HCT116 (cell line): ENCODE measurements around the gene SCN2B. TPM values are rescaled to one million over a fixed set of nuclear protein-coding genes. Genes with fewer than 3 reads are reported as not detected.

ENCODE experiments used
- ATAC-seq: fragments of 200-7000 bp; cut with Tn5 transposase; 2 replicates; pipeline ENCODE4 v1.9.1; 2020; ENCODE audit warnings: mild to moderate bottlenecking, moderate library complexity
- BruUV-seq: library from RNA; stranded (reverse); fragments of 400-500 nt; replicated peaks from 2 replicates; lab custom pipeline; 2021; lab: Mats Ljungman, UMichigan
- CTCF ChIA-PET: fragments of 300-600 bp; sonication (Branson Sonifier 250); formaldehyde crosslinking; loops from one replicate; lab custom pipeline; 2021; ENCODE audit warnings: antibody characterized with exemption; lab: Charles Lee
- POLR2A ChIA-PET: fragments of 300-600, 350-600 bp; sonication (Branson Sonifier 250); formaldehyde crosslinking; loops from one replicate; lab custom pipeline; 2021; ENCODE audit warnings: antibody characterized with exemption; lab: Charles Lee
- RAD21 ChIA-PET, 2 experiments: fragments of 300-600 bp; sonication (Branson Sonifier 250); formaldehyde crosslinking; loops; one replicate each; lab custom pipeline; 2023; ENCODE audit warnings: low total read pairs in 2 of 2; ENCODE audit not compliant: uncharacterized antibody in 2 of 2, unreplicated experiment in 2 of 2, low non-redundant PET in 1 of 2; lab: Charles Lee
- DNase-seq: peaks from one replicate; pipeline ENCODE4 v3.0.0-alpha.2; 2010; ENCODE audit warnings: low read depth, low spot score
- H2AFZ ChIP-seq: fragments of 200-600 bp; shearing (Covaris generic), sonication (generic); 2 replicates; pipeline ENCODE4 v1.6.1; 2017; ENCODE audit warnings: low read depth, mixed run types, mixed read lengths, antibody characterized with exemption, low read length; ENCODE audit not compliant: poor library complexity, severe bottlenecking
- H3K27ac ChIP-seq: 2 replicates; pipeline ENCODE4 v1.5.1; 2012; ENCODE audit warnings: low read depth, low read length
- H3K27me3 ChIP-seq: fragments of 200-600 bp; sonication (generic); 2 replicates; pipeline ENCODE4 v1.6.1; 2016; ENCODE audit warnings: mixed run types, low read length, mixed read lengths; ENCODE audit not compliant: insufficient read depth
- H3K36me3 ChIP-seq, 2 experiments: fragments of 200-500 bp in 1 of 2; fragments of 200-600 bp in 1 of 2; sonication (Bioruptor generic) in 1 of 2; sonication (generic) in 1 of 2; 2 replicates each; pipeline versions ENCODE4 v1.5.1 to v1.6.1; 2014 to 2016; ENCODE audit warnings: low read length in 2 of 2, inconsistent platforms in 1 of 2, mixed read lengths in 1 of 2, mixed run types in 1 of 2; ENCODE audit not compliant: insufficient read depth in 2 of 2, control insufficient read depth in 1 of 2
- H3K4me1 ChIP-seq, 2 experiments: fragments of 200-600 bp in 1 of 2; sonication (generic) in 1 of 2; 2 replicates each; pipeline versions ENCODE4 v1.5.1 to v1.6.1; 2012 to 2017; ENCODE audit warnings: low read length in 2 of 2, inconsistent platforms in 1 of 2, mild to moderate bottlenecking in 1 of 2, mixed read lengths in 1 of 2, mixed run types in 1 of 2, moderate library complexity in 1 of 2; ENCODE audit not compliant: insufficient read depth in 2 of 2, control insufficient read depth in 1 of 2
- H3K4me2 ChIP-seq: fragments of 200-600 bp; sonication (generic); 2 replicates; pipeline ENCODE4 v1.6.1; 2017; ENCODE audit warnings: mixed run types, low read length, mixed read lengths
- H3K4me3 ChIP-seq, 2 experiments: fragments of 200-600 bp in 1 of 2; sonication (generic) in 1 of 2; replicated peaks in 1 of 2; 2 replicates each; pipeline ENCODE4 v1.5.1; 2011 to 2016; ENCODE audit warnings: low read length in 2 of 2, control low read depth in 1 of 2, low read depth in 1 of 2, mild to moderate bottlenecking in 1 of 2, mixed read lengths in 1 of 2, mixed run types in 1 of 2
- H3K79me2 ChIP-seq: fragments of 200-600 bp; sonication (generic); 2 replicates; pipeline ENCODE4 v1.6.1; 2017; ENCODE audit warnings: mild to moderate bottlenecking, mixed run types, low read length, moderate library complexity, mixed read lengths; ENCODE audit not compliant: insufficient read depth
- H3K9ac ChIP-seq: fragments of 200-600 bp; sonication (generic); 2 replicates; pipeline ENCODE4 v1.6.1; 2016; ENCODE audit warnings: low read length, mixed read lengths
- H3K9me2 ChIP-seq: fragments of 200-600 bp; sonication (generic), shearing (Covaris generic); 2 replicates; pipeline ENCODE4 v1.6.1; 2017; ENCODE audit warnings: mixed run types, mild to moderate bottlenecking, moderate library complexity; ENCODE audit not compliant: insufficient read depth
- H3K9me3 ChIP-seq, 2 experiments: fragments of 200-500 bp in 1 of 2; fragments of 200-600 bp in 1 of 2; sonication (Bioruptor generic) in 1 of 2; sonication (generic) in 1 of 2; 2 replicates each; pipeline ENCODE4 v1.6.1; 2014 to 2017; ENCODE audit warnings: low read length in 2 of 2, mixed read lengths in 2 of 2, inconsistent platforms in 1 of 2, low read depth in 1 of 2, mild to moderate bottlenecking in 1 of 2, mixed run types in 1 of 2, moderate library complexity in 1 of 2; ENCODE audit not compliant: control insufficient read depth in 1 of 2, insufficient read depth in 1 of 2
- H4K20me1 ChIP-seq: fragments of 200-600 bp; sonication (generic), shearing (Covaris generic); 2 replicates; pipeline ENCODE4 v1.6.1; 2017; ENCODE audit warnings: mixed run types, mild to moderate bottlenecking, moderate library complexity; ENCODE audit not compliant: insufficient read depth
- CBX3 ChIP-seq: IDR thresholded peaks from 2 replicates; pipeline ENCODE4 v1.6.1; 2012; ENCODE audit warnings: low read depth
- CTCF ChIP-seq, 3 experiments: fragments of 200-600 bp in 1 of 3; sonication (generic) in 1 of 3; IDR thresholded peaks in 2 of 3; conservative IDR thresholded peaks in 1 of 3; 2 replicates each; pipeline ENCODE4 v1.5.1; 2012 to 2017; ENCODE audit warnings: low read depth in 2 of 3, low read length in 2 of 3, antibody characterized with exemption in 1 of 3, borderline replicate concordance in 1 of 3, control low read depth in 1 of 3, mild to moderate bottlenecking in 1 of 3, mixed read lengths in 1 of 3, mixed run types in 1 of 3, moderate library complexity in 1 of 3; ENCODE audit not compliant: insufficient read depth in 1 of 3
- EGR1 ChIP-seq: IDR thresholded peaks from 2 replicates; pipeline ENCODE4 v1.6.1; 2012; ENCODE audit warnings: low read depth
- ELF1 ChIP-seq: IDR thresholded peaks from 2 replicates; pipeline ENCODE4 v1.6.1; 2012; ENCODE audit warnings: low read depth, borderline replicate concordance
- EZH2 ChIP-seq: fragments of 200-600 bp; sonication (generic); IDR thresholded peaks from 2 replicates; pipeline ENCODE4 v1.6.1; 2017; ENCODE audit warnings: antibody characterized with exemption, mixed run types
- EZH2phosphoT487 ChIP-seq: fragments of 200-600 bp; IDR thresholded peaks from 2 replicates; pipeline ENCODE4 v1.6.1; 2018; ENCODE audit warnings: antibody characterized with exemption, borderline replicate concordance
- MAX ChIP-seq: IDR thresholded peaks from 2 replicates; pipeline ENCODE4 v1.6.1; 2012
- POLR2A ChIP-seq: IDR thresholded peaks from 2 replicates; pipeline ENCODE4 v1.7.0; 2011; ENCODE audit warnings: borderline replicate concordance; ENCODE audit not compliant: insufficient read depth, insufficient read length; ENCODE audit errors: extremely low read depth
- RAD21 ChIP-seq: IDR thresholded peaks from 2 replicates; pipeline ENCODE4 v1.6.1; 2012; ENCODE audit warnings: low read depth, mild to moderate bottlenecking
- REST ChIP-seq: IDR thresholded peaks from 2 replicates; pipeline ENCODE4 v1.6.1; 2012; ENCODE audit warnings: low read depth
- SIN3A ChIP-seq: IDR thresholded peaks from 2 replicates; pipeline ENCODE4 v1.6.1; 2012; ENCODE audit warnings: low read depth
- SRF ChIP-seq: IDR thresholded peaks from 2 replicates; pipeline ENCODE4 v1.6.1; 2012; ENCODE audit warnings: low read depth
- TCF7L2 ChIP-seq: IDR thresholded peaks from 2 replicates; pipeline ENCODE4 v1.7.0; 2011; ENCODE audit warnings: borderline replicate concordance, inconsistent platforms; ENCODE audit not compliant: insufficient read depth, insufficient read length; ENCODE audit errors: extremely low read depth
- YY1 ChIP-seq: IDR thresholded peaks from 2 replicates; pipeline ENCODE4 v1.6.1; 2011; ENCODE audit warnings: low read length, low read depth, moderate library complexity, mild to moderate bottlenecking; ENCODE audit not compliant: insufficient replicate concordance; ENCODE audit errors: extremely low read depth
- ZBTB33 ChIP-seq: IDR thresholded peaks from 2 replicates; pipeline ENCODE4 v1.6.1; 2011; ENCODE audit warnings: mild to moderate bottlenecking, low read length, moderate library complexity; ENCODE audit not compliant: insufficient replicate concordance; ENCODE audit errors: extremely low read depth
- ZFX ChIP-seq: fragments of 450-650 bp; IDR thresholded peaks from 2 replicates; pipeline ENCODE4 v1.6.1; 2017
- intact Hi-C: fragments of 100-400 bp; cut with micrococcal nuclease; formaldehyde crosslinking; loops from 2 replicates; pipeline ENCODE4 v1.10.0; 2022
- total RNA-seq: library from RNA; stranded (reverse); gene quantifications from one replicate; pipeline ENCODE4 v1.2.1, GENCODE V29; 2021; ENCODE audit not compliant: unreplicated experiment

SCN2B gene
- total RNA-seq, 1 experiment from 2014 or later = not detected

- TF ChIP-seq EGR1 (no peak), EZH2phosphoT487 (no peak), TCF7L2 (no peak), REST (no peak), POLR2A (no peak), ELF1 (no peak), RAD21 (no peak), EZH2 (no peak), CBX3 (no peak), MAX (no peak), ZFX (no peak), SRF (no peak), YY1 (no peak), ZBTB33 (no peak), CTCF (IDR thresholded peaks at IDR 0.05 in 2 of 3, conservative IDR thresholded peaks at IDR 0.05 in 1 of 3; ENCODE audit: borderline replicate concordance in 1 of 3, insufficient read depth in 1 of 3, low read depth in 2 of 3, low read length in 2 of 3) (no peak), SIN3A (no peak)
- TF ChIP-seq, all 23 proteins: peak for 0
- ChIA-PET POLR2A (no interaction called here), RAD21 (no interaction called here), CTCF (no interaction called here)
- H2AFZ ChIP-seq = no peak overlapping the region
- intact Hi-C loops = no loop called here
- 0 out of 2 replicates have a peak, but pooled peaks have one; percentile 37 for ATAC-seq
- H3K9ac ChIP-seq = no peak overlapping the region
- BruUV-seq = no TSS peak
- no peaks in the 10 kb centered on the region for H3K9me2 ChIP-seq
- no peaks in the 10 kb centered on the region for H3K36me3 ChIP-seq
- no peak for DNase-seq
- no peaks in the 10 kb centered on the region for H3K9me3 ChIP-seq
- no peaks in the 10 kb centered on the region for H3K27me3 ChIP-seq
- no peak overlapping the region for H3K27ac ChIP-seq
- no peaks in the 10 kb centered on the region for H3K4me1 ChIP-seq
- H3K79me2 ChIP-seq = no peaks in the 10 kb centered on the region
- H3K4me3 ChIP-seq = no peak overlapping the region
- no peaks in the 10 kb centered on the region for H4K20me1 ChIP-seq
- H3K4me2 ChIP-seq = no peak overlapping the region
Observed at GRCh38 chr11:118164885-118165284, 11.6 kb downstream of the SCN2B start.
